ENCODE results near the gene RNF141. TPM values are rescaled to one million over a fixed set of nuclear protein-coding genes. Genes with fewer than 3 reads are reported as not detected.
A peak's percentile ranks its signal among the peaks of the same experiment; 100 is the strongest.

RNF141 gene
- polyA plus RNA-seq, 1 of the 3 experiments (the other 2 are of a cell fraction), result 6.9 TPM

GRCh38 chr11:10526974-10527918, 13.7 kb downstream of the RNF141 start:
- no peak for DNase-seq
- no peaks in the 10 kb centered on the region for H3K79me2 ChIP-seq (ENCODE audit: insufficient read depth)
- H3K9ac ChIP-seq, result no peak overlapping the region
- no peaks in the 10 kb centered on the region for H3K9me2 ChIP-seq
- peaks cover 0 to 9% of the 10 kb centered on the region in 2 experiments; a peak in 2 of 4 replicates for H3K4me1 ChIP-seq (ENCODE audit: control insufficient read depth in 1 of 2, insufficient read depth in 2 of 2, low read depth in 1 of 2, low read length in 1 of 2)
- WGBS (ENCODE audit: low lambda C conversion rate), result 75% methylated on average over 6 of the region's 6 CpGs
- H4K20me1 ChIP-seq (ENCODE audit: insufficient read depth), result no peaks in the 10 kb centered on the region
- peaks cover 60 to 68% of the 10 kb centered on the region in 2 experiments for H3K36me3 ChIP-seq (replicated peaks in 1 of 2; ENCODE audit: control insufficient read depth in 1 of 2, insufficient read depth in 2 of 2, low read length in 1 of 2)
- no peaks in the 10 kb centered on the region for H3F3A ChIP-seq (replicated peaks; ENCODE audit: insufficient read depth)
- H3K27me3 ChIP-seq (ENCODE audit: insufficient read depth), result no peaks in the 10 kb centered on the region
- no peak overlapping the region for H3K4me3 ChIP-seq (ENCODE audit: low read depth in 2 of 2, low read length in 1 of 2)
- no peak overlapping the region for H3K27ac ChIP-seq (ENCODE audit: low read depth in 2 of 2, low read length in 1 of 2)
- no peak overlapping the region for H3K4me2 ChIP-seq
- TF ChIP-seq ZBTB33 (IDR thresholded peaks at IDR 0.05; ENCODE audit: borderline replicate concordance, low read depth) (no peak), FOSL2 (IDR thresholded peaks at IDR 0.05; ENCODE audit: borderline replicate concordance, low read depth) (0 out of 2 replicates have a peak, but pooled peaks have one; percentile 10)
- H2AFZ ChIP-seq (ENCODE audit: low read depth), result no peak overlapping the region
- ChIA-PET POLR2A (no interaction called here), CTCF (interaction anchor here (0.6 kb wide), 1 partner anchor 127 kb away, joined by 3 read pairs; no protein-coding TSS in a partner anchor)
- no peaks in the 10 kb centered on the region for H3K9me3 ChIP-seq

- no peak overlapping the region for H3K9ac ChIP-seq
- no peak overlapping the region for H3K4me2 ChIP-seq
- H4K20me1 ChIP-seq (ENCODE audit: insufficient read depth), result no peaks in the 10 kb centered on the region
- no peak for DNase-seq
- H3K36me3 ChIP-seq (replicated peaks in 1 of 2; ENCODE audit: control insufficient read depth in 1 of 2, insufficient read depth in 2 of 2, low read length in 1 of 2), result peaks cover 53 to 78% of the 10 kb centered on the region in 2 experiments
- H2AFZ ChIP-seq (ENCODE audit: low read depth), result no peak overlapping the region
- no peak overlapping the region for H3K4me3 ChIP-seq (ENCODE audit: low read depth in 2 of 2, low read length in 1 of 2)
- TF ChIP-seq USF2 (IDR thresholded peaks at IDR 0.05; ENCODE audit: borderline replicate concordance, low read depth, low read length) (no peak), GATA2 (CRISPR knock-in tag; IDR thresholded peaks at IDR 0.05) (no peak), ELF1 (IDR thresholded peaks at IDR 0.05) (no peak), GABPA (IDR thresholded peaks at IDR 0.05; ENCODE audit: low read depth) (no peak), TAF1 (IDR thresholded peaks at IDR 0.05; ENCODE audit: borderline replicate concordance, low read depth, low read length) (no peak), MEF2A (IDR thresholded peaks at IDR 0.05; ENCODE audit: borderline replicate concordance, low read depth) (no peak), JUND (IDR thresholded peaks at IDR 0.05) (no peak), FOXM1 (IDR thresholded peaks at IDR 0.05; ENCODE audit: low read depth) (no peak), NFIC (IDR thresholded peaks at IDR 0.05; ENCODE audit: borderline replicate concordance) (no peak)
- H3K9me2 ChIP-seq, result no peaks in the 10 kb centered on the region
- 96% methylated on average over 1 of the region's 1 CpG for WGBS (ENCODE audit: low lambda C conversion rate)
- peaks cover 0 to 5% of the 10 kb centered on the region in 2 experiments; a peak in 2 of 4 replicates for H3K4me1 ChIP-seq (ENCODE audit: control insufficient read depth in 1 of 2, insufficient read depth in 2 of 2, low read depth in 1 of 2, low read length in 1 of 2)
- no peak overlapping the region for H3K27ac ChIP-seq (ENCODE audit: low read depth in 2 of 2, low read length in 1 of 2)
- POLR2A ChIA-PET, result no interaction called here
- H3K27me3 ChIP-seq (ENCODE audit: insufficient read depth), result no peaks in the 10 kb centered on the region
- CTCF ChIA-PET, result no interaction called here
- H3K79me2 ChIP-seq (ENCODE audit: insufficient read depth), result no peaks in the 10 kb centered on the region
- no peaks in the 10 kb centered on the region for H3F3A ChIP-seq (replicated peaks; ENCODE audit: insufficient read depth)
- no peaks in the 10 kb centered on the region for H3K9me3 ChIP-seq
Measured at GRCh38 chr11:10524471-10524870, 16.5 kb downstream of the RNF141 start.

Data from SK-N-SH (cell line).